Keratinocyte (primary cell): ENCODE measurements around the gene WFDC8. TPM values are rescaled to one million over a fixed set of nuclear protein-coding genes. Genes with fewer than 3 reads are reported as not detected.
A peak's percentile ranks its signal among the peaks of the same experiment; 100 is the strongest.

ENCODE experiments used
- DNase-seq: peaks from one replicate; pipeline ENCODE4 v3.0.0-alpha.2; 2011; ENCODE audit warnings: low read depth, missing footprints, low spot score
- FAIRE-seq: peaks from 2 replicates; lab custom pipeline; 2011; peaks lifted over from hg19 to GRCh38; lab: Jason Lieb, UNC
- H2AFZ ChIP-seq: 2 replicates; pipeline ENCODE4 v1.6.0; 2012; ENCODE audit warnings: low read length, control low read depth, inconsistent platforms; ENCODE audit not compliant: control insufficient read depth
- H3K27ac ChIP-seq: 2 replicates; pipeline ENCODE4 v1.5.1; 2011; ENCODE audit warnings: low read length; ENCODE audit not compliant: control insufficient read depth, insufficient read depth
- H3K27me3 ChIP-seq: 3 replicates; pipeline ENCODE4 v1.6.0; 2011; ENCODE audit warnings: low read length; ENCODE audit not compliant: control insufficient read depth, insufficient read depth; ENCODE audit errors: extremely low read depth
- H3K36me3 ChIP-seq, 2 experiments: 2 replicates in 1 of 2; 3 replicates in 1 of 2; pipeline ENCODE4 v1.5.1; 2011; ENCODE audit warnings: low read length in 2 of 2, mild to moderate bottlenecking in 1 of 2; ENCODE audit not compliant: control insufficient read depth in 2 of 2, insufficient read depth in 2 of 2; ENCODE audit errors: extremely low read depth in 1 of 2
- H3K4me1 ChIP-seq: 3 replicates; pipeline ENCODE4 v1.5.1; 2011; ENCODE audit warnings: low read length; ENCODE audit not compliant: control insufficient read depth, insufficient read depth; ENCODE audit errors: extremely low read depth
- H3K4me2 ChIP-seq: 3 replicates; pipeline ENCODE4 v1.6.0; 2011; ENCODE audit warnings: low read depth, low read length; ENCODE audit not compliant: control insufficient read depth, insufficient read depth; ENCODE audit errors: extremely low read depth
- H3K4me3 ChIP-seq, 3 experiments: fragments of 200-600 bp in 1 of 3; sonication (generic) in 1 of 3; 2 replicates in 2 of 3; 3 replicates in 1 of 3; pipeline ENCODE4 v1.5.1; 2011 to 2016; ENCODE audit warnings: low read length in 3 of 3, mild to moderate bottlenecking in 3 of 3, control low read depth in 2 of 3, inconsistent platforms in 1 of 3, low read depth in 1 of 3, mixed read lengths in 1 of 3, mixed run types in 1 of 3, moderate library complexity in 1 of 3; ENCODE audit not compliant: control insufficient read depth in 2 of 3, insufficient read depth in 2 of 3; ENCODE audit errors: extremely low read depth in 1 of 3
- H3K79me2 ChIP-seq: 2 replicates; pipeline ENCODE4 v1.6.0; 2012; ENCODE audit warnings: low read length; ENCODE audit not compliant: control insufficient read depth, insufficient read depth
- H3K9ac ChIP-seq: 3 replicates; pipeline ENCODE4 v1.6.0; 2011; ENCODE audit warnings: low read length; ENCODE audit not compliant: control insufficient read depth, insufficient read depth; ENCODE audit errors: extremely low read depth
- H3K9me1 ChIP-seq: 3 replicates; pipeline ENCODE4 v1.6.0; 2011; ENCODE audit warnings: low read length; ENCODE audit not compliant: control insufficient read depth, insufficient read depth; ENCODE audit errors: extremely low read depth
- H3K9me3 ChIP-seq: 2 replicates; pipeline ENCODE4 v1.5.1; 2012; ENCODE audit warnings: low read depth, low read length; ENCODE audit not compliant: control insufficient read depth
- H4K20me1 ChIP-seq: 3 replicates; pipeline ENCODE4 v1.6.0; 2011; ENCODE audit warnings: low read length; ENCODE audit not compliant: control insufficient read depth, insufficient read depth; ENCODE audit errors: extremely low read depth
- CTCF ChIP-seq, 3 experiments: IDR thresholded peaks in 1 of 3; conservative IDR thresholded peaks in 1 of 3; optimal IDR thresholded peaks in 1 of 3; 2 replicates in 2 of 3; 3 replicates in 1 of 3; pipeline versions ENCODE3 to v1.5.1; 2011; ENCODE audit warnings: low read length in 3 of 3, mild to moderate bottlenecking in 3 of 3, moderate library complexity in 2 of 3, control low read depth in 1 of 3, inconsistent platforms in 1 of 3; ENCODE audit not compliant: insufficient read depth in 2 of 3; ENCODE audit errors: extremely low read depth in 1 of 3
- EZH2 ChIP-seq: IDR thresholded peaks from one replicate; pipeline ENCODE4 v1.6.1; 2012; ENCODE audit warnings: inconsistent platforms, mild to moderate bottlenecking, low read length, moderate library complexity
- dilution Hi-C: fragments of 300-500 bp; cut with MboI; formaldehyde crosslinking; loops from one replicate; pipeline ENCODE4 v1.7.0; 2020; ENCODE audit warnings: low sequenced_read_pairs; ENCODE audit not compliant: extremely low pct_ligation_motif_present
- polyA plus RNA-seq, 5 experiments: library from polyadenylated mRNA; depleted of rRNA in 3 of 5; stranded (reverse) in 3 of 5; stranded (forward) in 1 of 5; unstranded in 1 of 5; fragments of >200 nt; gene quantifications; 1 replicate in 1 of 5; 2 replicates in 3 of 5; 3 replicates in 1 of 5; pipeline versions ENCODE4 v1.2.1 to v1.2.3, GENCODE V29; 2011 to 2012; ENCODE audit warnings: missing spikeins in 2 of 5, low read depth in 1 of 5, low replicate concordance in 1 of 5

WFDC8 gene
- polyA plus RNA-seq, 1 donor (not counting 4 experiments of a cell fraction or from before 2014, with no cell fraction given), result not detected

- no peak overlapping the region for H3K4me2 ChIP-seq
- no peaks in the 10 kb centered on the region for H4K20me1 ChIP-seq
- peak; percentile 81 for FAIRE-seq
- H3K9me1 ChIP-seq, result no peaks in the 10 kb centered on the region
- H3K27ac ChIP-seq, result no peak overlapping the region
- H3K4me3 ChIP-seq, result no peak overlapping the region
- dilution Hi-C loops, result no loop called here
- peaks cover 34% of the 10 kb centered on the region for H3K27me3 ChIP-seq
- no peak overlapping the region for H3K9ac ChIP-seq
- TF ChIP-seq CTCF (optimal IDR thresholded peaks at IDR 0.05 in 1 of 3, IDR thresholded peaks at IDR 0.05 in 1 of 3, conservative IDR thresholded peaks at IDR 0.05 in 1 of 3; ENCODE audit: extremely low read depth in 1 of 3, insufficient read depth in 2 of 3, low read length in 3 of 3) (peak; percentile 42 to 48 (median 48)), EZH2 (no peak)
- peaks cover 8% of the 10 kb centered on the region for H3K4me1 ChIP-seq
- no peaks in the 10 kb centered on the region for H3K9me3 ChIP-seq
- no peaks in the 10 kb centered on the region for H3K36me3 ChIP-seq
- H3K79me2 ChIP-seq, result no peaks in the 10 kb centered on the region
- no peak overlapping the region for H2AFZ ChIP-seq
- peak; percentile 69 for DNase-seq
Measured at GRCh38 chr20:45538209-45538799, 40.8 kb downstream of the WFDC8 start.

GRCh38 chr20:45527294-45527693 is 51.8 kb downstream of the WFDC8 start:
- FAIRE-seq (no peak), DNase-seq (no peak)
- dilution Hi-C loops, result no loop called here
- Histone ChIP-seq H3K27me3 (peaks cover 6% of the 10 kb centered on the region), H4K20me1 (no peaks in the 10 kb centered on the region), H3K4me1 (peaks cover 3% of the 10 kb centered on the region), H3K36me3 (no peaks in the 10 kb centered on the region), H3K4me2 (no peak overlapping the region), H3K9ac (no peak overlapping the region), H3K9me1 (no peaks in the 10 kb centered on the region), H3K4me3 (no peak overlapping the region), H3K27ac (no peak overlapping the region), H3K79me2 (no peaks in the 10 kb centered on the region), H2AFZ (no peak overlapping the region), H3K9me3 (no peaks in the 10 kb centered on the region)
- TF ChIP-seq EZH2 (no peak), CTCF (optimal IDR thresholded peaks at IDR 0.05 in 1 of 3, IDR thresholded peaks at IDR 0.05 in 1 of 3, conservative IDR thresholded peaks at IDR 0.05 in 1 of 3; ENCODE audit: extremely low read depth in 1 of 3, insufficient read depth in 2 of 3, low read length in 3 of 3) (no peak)
